GM12878 (cell line): ENCODE measurements around the gene OSTN. TPM values are rescaled to one million over a fixed set of nuclear protein-coding genes. Genes with fewer than 3 reads are reported as not detected.

Experiments
- CEBPZ ChIP-seq: fragments of 150-350 bp; IDR thresholded peaks from 2 replicates; pipeline ENCODE4 v1.6.1; 2016; ENCODE audit warnings: low read depth, low read length
- CREM ChIP-seq: IDR thresholded peaks from 2 replicates; pipeline ENCODE4 v1.6.1; 2014; ENCODE audit warnings: antibody characterized with exemption, low read depth
- E2F8 ChIP-seq: fragments of 450-650 bp; IDR thresholded peaks from 2 replicates; pipeline ENCODE4 v1.6.1; 2018; ENCODE audit warnings: mild to moderate bottlenecking, low read depth, moderate library complexity; ENCODE audit not compliant: partially characterized antibody
- NR2F1 ChIP-seq: fragments of 450-650 bp; conservative IDR thresholded peaks from 2 replicates; pipeline ENCODE4 v1.6.1; 2017; ENCODE audit warnings: mild to moderate bottlenecking
- POLR2AphosphoS5 ChIP-seq: IDR thresholded peaks from 2 replicates; pipeline ENCODE4 v1.6.1; 2011; ENCODE audit warnings: mild to moderate bottlenecking, low read length, inconsistent platforms
- RFX5 ChIP-seq: IDR thresholded peaks from 2 replicates; pipeline ENCODE4 v1.6.1; 2011; ENCODE audit warnings: low read depth, low read length, improper control_type of control experiment
- SKIL ChIP-seq: fragments of 450-650 bp; IDR thresholded peaks from 2 replicates; pipeline ENCODE4 v1.6.1; 2017; ENCODE audit warnings: mild to moderate bottlenecking, low read depth, inconsistent platforms; ENCODE audit not compliant: poor library complexity, severe bottlenecking
- SMAD1 ChIP-seq: fragments of 450-650 bp; IDR thresholded peaks from 2 replicates; pipeline ENCODE4 v1.6.1; 2018; ENCODE audit warnings: mild to moderate bottlenecking, low read depth; ENCODE audit not compliant: partially characterized antibody
- YBX1 ChIP-seq: fragments of 450-650 bp; IDR thresholded peaks from 2 replicates; pipeline ENCODE4 v1.6.1; 2016; ENCODE audit warnings: antibody characterized with exemption
- polyA plus RNA-seq, 11 experiments: library from polyadenylated mRNA; depleted of rRNA in 4 of 11; unstranded in 6 of 11; stranded (reverse) in 5 of 11; fragments of >200 nt; fragmentation: Nextera tagmentation in 4 of 11; fragmentation: Illumina TruSeq in 1 of 11; extraction: Ambion mirVana in 4 of 11; extraction: Trizol in 1 of 11; gene quantifications; 1 replicate in 1 of 11; 2 replicates in 10 of 11; pipeline versions ENCODE4 v1.2.1 to v1.2.3, GENCODE V29; 2011 to 2016; ENCODE audit warnings: inconsistent platforms in 2 of 11, missing spikeins in 2 of 11, low read depth in 1 of 11
- total RNA-seq, 4 experiments: library from RNA; depleted of rRNA in 3 of 4; stranded (reverse); fragments of >200 nt in 3 of 4; fragmentation: Illumina TruSeq in 1 of 4; extraction: Trizol in 1 of 4; gene quantifications; 2 replicates each; pipeline versions ENCODE4 v1.2.1 to v1.2.3, GENCODE V29; 2013 to 2021

Gene OSTN
- total and polyA plus RNA-seq, 10 of the 15 experiments (the other 5 are each of a cell fraction or from before 2014, with no cell fraction given): 0.04 to 0.27 (median 0.06) TPM; not detected in 6

- TF ChIP-seq YBX1 (no peak), SKIL (no peak), RFX5 (no peak), POLR2AphosphoS5 (no peak), SMAD1 (no peak), NR2F1 (no peak), CREM (no peak), E2F8 (no peak), CEBPZ (no peak)
- TF ChIP-seq, all 136 proteins: peak for 0
These were observed 17.5 kb downstream of the OSTN start (continued) for GRCh38 chr3:191216510-191216909.
